Neural cell (in vitro differentiated cells): ENCODE results near the gene EMD. TPM values are rescaled to one million over a fixed set of nuclear protein-coding genes. Genes with fewer than 3 reads are reported as not detected.

Source experiments
- H2AFZ ChIP-seq: fragments of 200-600, 300-800 bp; sonication (generic), shearing (Covaris generic); 2 replicates; pipeline ENCODE4 v1.6.0; 2014; ENCODE audit warnings: low read depth, mild to moderate bottlenecking, antibody characterized with exemption, low read length, moderate library complexity
- H3F3A ChIP-seq: fragments of 200-600 bp; shearing (Covaris generic); 2 replicates; pipeline ENCODE4 v1.6.1; 2016; ENCODE audit warnings: mild to moderate bottlenecking, moderate library complexity, mixed read lengths, antibody characterized with exemption, low read length; ENCODE audit not compliant: insufficient read depth, poor library complexity, severe bottlenecking
- H3K27ac ChIP-seq: fragments of 200-600, 300-800 bp; sonication (generic), shearing (Covaris generic); 2 replicates; pipeline ENCODE4 v1.5.1; 2014; ENCODE audit warnings: mild to moderate bottlenecking, low read length, moderate library complexity
- H3K27me3 ChIP-seq: fragments of 300-800, 200-600 bp; sonication (generic), shearing (Covaris generic); 2 replicates; pipeline ENCODE4 v1.6.0; 2014; ENCODE audit warnings: mild to moderate bottlenecking, low read depth, low read length, moderate library complexity; ENCODE audit not compliant: insufficient read depth
- H3K36me3 ChIP-seq: fragments of 300-800, 200-600 bp; sonication (generic), shearing (Covaris generic); 2 replicates; pipeline ENCODE4 v1.5.1; 2014; ENCODE audit warnings: mild to moderate bottlenecking, antibody characterized with exemption, low read length, moderate library complexity; ENCODE audit not compliant: insufficient read depth
- H3K4me2 ChIP-seq: fragments of 300-800, 200-600 bp; sonication (generic), shearing (Covaris generic); 2 replicates; pipeline ENCODE4 v1.6.0; 2014; ENCODE audit warnings: mild to moderate bottlenecking, low read length
- H3K4me3 ChIP-seq: fragments of 300-800, 200-600 bp; sonication (generic), shearing (Covaris generic); 2 replicates; pipeline ENCODE4 v1.5.1; 2014; ENCODE audit warnings: mild to moderate bottlenecking, low read length, moderate library complexity
- H3K79me2 ChIP-seq: fragments of 200-600 bp; shearing (Covaris generic); replicated peaks from 2 replicates; pipeline ENCODE4 v1.6.0; 2014; ENCODE audit warnings: mild to moderate bottlenecking, low read length, moderate library complexity; ENCODE audit not compliant: insufficient read depth
- H3K9ac ChIP-seq: fragments of 300-800, 200-600 bp; sonication (generic), shearing (Covaris generic); 2 replicates; pipeline ENCODE4 v1.6.1; 2016; ENCODE audit warnings: mild to moderate bottlenecking, low read length, mixed read lengths
- H3K9me2 ChIP-seq: fragments of 200-600 bp; shearing (Covaris generic); 2 replicates; pipeline ENCODE4 v1.6.1; 2016; ENCODE audit warnings: mild to moderate bottlenecking, low read length, mixed read lengths; ENCODE audit not compliant: insufficient read depth
- H3K9me3 ChIP-seq: fragments of 200-600, 300-800 bp; sonication (generic), shearing (Covaris generic); 2 replicates; pipeline ENCODE4 v1.6.1; 2016; ENCODE audit warnings: mild to moderate bottlenecking, mixed run types, low read length, moderate library complexity, mixed read lengths
- H4K20me1 ChIP-seq: fragments of 200-600 bp; shearing (Covaris generic); 2 replicates; pipeline ENCODE4 v1.6.1; 2016; ENCODE audit warnings: mild to moderate bottlenecking, mixed run types; ENCODE audit not compliant: insufficient read depth
- EP300 ChIP-seq: fragments of 450-650 bp; conservative IDR thresholded peaks from 2 replicates; pipeline ENCODE4 v1.6.1; 2014; ENCODE audit warnings: antibody characterized with exemption, mild to moderate bottlenecking, moderate library complexity; ENCODE audit not compliant: poor library complexity, severe bottlenecking
- EZH2 ChIP-seq: fragments of 200-600, 300-800 bp; shearing (Covaris generic), sonication (generic); IDR thresholded peaks from 2 replicates; pipeline ENCODE4 v1.6.1; 2014; ENCODE audit warnings: antibody characterized with exemption, low read length, borderline replicate concordance, mild to moderate bottlenecking; ENCODE audit not compliant: insufficient read depth, poor library complexity, severe bottlenecking
- MXI1 ChIP-seq: fragments of 450-650 bp; conservative IDR thresholded peaks from 2 replicates; pipeline ENCODE4 v1.6.1; 2014; ENCODE audit warnings: antibody characterized with exemption, mild to moderate bottlenecking; ENCODE audit not compliant: poor library complexity, severe bottlenecking
- POLR2AphosphoS5 ChIP-seq: IDR thresholded peaks from 2 replicates; pipeline ENCODE4 v1.6.1; 2012
- RAD21 ChIP-seq: fragments of 450-650 bp; conservative IDR thresholded peaks from 2 replicates; pipeline ENCODE4 v1.6.1; 2014; ENCODE audit warnings: antibody characterized with exemption, mild to moderate bottlenecking, moderate library complexity
- SMC3 ChIP-seq: fragments of 450-650 bp; conservative IDR thresholded peaks from 2 replicates; pipeline ENCODE4 v1.6.1; 2014; ENCODE audit warnings: antibody characterized with exemption, mild to moderate bottlenecking, moderate library complexity; ENCODE audit not compliant: poor library complexity
- TAF1 ChIP-seq: IDR thresholded peaks from 2 replicates; pipeline ENCODE4 v1.6.1; 2012; ENCODE audit warnings: low read depth
- polyA plus RNA-seq: library from polyadenylated mRNA; depleted of rRNA; stranded (reverse); fragments of >200 nt; gene quantifications from 2 replicates; pipeline ENCODE4 v1.2.3, GENCODE V29; 2014
- TF ChIP-seq, protein P1 (sequence below): fragments of 450-650 bp; IDR thresholded peaks from 2 replicates; pipeline ENCODE4 v1.5.1; 2014; ENCODE audit warnings: antibody characterized with exemption, mild to moderate bottlenecking, moderate library complexity; ENCODE audit not compliant: poor library complexity, severe bottlenecking
- TF ChIP-seq, protein P2 (sequence below): IDR thresholded peaks from 2 replicates; pipeline ENCODE4 v1.6.1; 2012; ENCODE audit warnings: borderline replicate concordance

The EMD gene
- polyA plus RNA-seq, 1 donor from 2014 or later = 67.9 TPM

DNA sequence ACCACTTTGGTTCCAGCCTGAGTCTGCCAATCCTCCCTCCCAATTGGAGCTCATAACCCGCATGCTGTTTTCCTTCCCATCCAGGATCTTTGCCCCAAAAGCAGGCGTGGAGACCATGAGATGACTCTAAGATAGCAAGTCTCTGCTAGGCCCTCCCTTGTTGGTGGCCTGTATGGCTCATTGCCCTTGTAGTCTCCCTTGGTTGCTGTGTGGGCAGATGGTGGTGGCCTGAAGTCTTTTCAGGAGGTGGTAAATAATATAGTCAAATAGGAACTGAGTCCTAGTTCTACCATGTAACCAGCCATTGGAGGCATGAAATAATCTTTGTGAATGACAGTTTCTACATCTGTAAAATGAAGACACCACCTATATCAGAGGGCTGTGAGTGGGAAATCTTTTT is 50.6 kb downstream of the EMD start:
- H3K9ac ChIP-seq = no peak overlapping the region

DNA sequence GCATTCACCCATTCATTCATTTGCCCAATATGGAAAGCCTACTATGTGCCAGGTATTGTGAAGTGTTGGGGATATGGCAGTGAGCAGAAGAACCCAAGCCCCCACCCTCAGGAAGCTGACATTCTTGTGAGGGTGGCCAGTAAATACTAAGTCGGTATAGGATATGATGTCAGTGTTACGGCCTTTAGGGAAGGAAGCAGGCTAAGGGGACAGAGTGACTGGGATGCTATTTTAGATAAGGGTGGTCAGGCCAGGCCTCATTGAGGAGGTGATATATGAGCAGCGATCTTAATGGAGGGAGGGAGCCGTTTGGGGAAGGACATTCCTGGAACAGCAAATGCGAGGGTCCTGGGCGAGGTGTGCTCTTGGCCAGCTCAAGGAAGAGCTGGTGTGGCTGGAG is 51.4 kb downstream of the EMD start:
- Histone ChIP-seq H2AFZ (no peak overlapping the region), H3K27me3 (no peaks in the 10 kb centered on the region), H3K9me2 (no peaks in the 10 kb centered on the region), H3K4me2 (no peak overlapping the region), H3K79me2 (peaks cover 12% of the 10 kb centered on the region), H3K9ac (no peak overlapping the region), H4K20me1 (no peaks in the 10 kb centered on the region), H3F3A (no peaks in the 10 kb centered on the region), H3K4me3 (peak overlapping the region; percentile 30), H3K36me3 (no peaks in the 10 kb centered on the region), H3K9me3 (no peaks in the 10 kb centered on the region), H3K27ac (no peak overlapping the region)
- TF ChIP-seq TAF1 (no peak), SMC3 (no peak), POLR2AphosphoS5 (no peak), MXI1 (no peak), EP300 (no peak), EZH2 (no peak), RAD21 (no peak)
- TF ChIP-seq, protein P1, sequence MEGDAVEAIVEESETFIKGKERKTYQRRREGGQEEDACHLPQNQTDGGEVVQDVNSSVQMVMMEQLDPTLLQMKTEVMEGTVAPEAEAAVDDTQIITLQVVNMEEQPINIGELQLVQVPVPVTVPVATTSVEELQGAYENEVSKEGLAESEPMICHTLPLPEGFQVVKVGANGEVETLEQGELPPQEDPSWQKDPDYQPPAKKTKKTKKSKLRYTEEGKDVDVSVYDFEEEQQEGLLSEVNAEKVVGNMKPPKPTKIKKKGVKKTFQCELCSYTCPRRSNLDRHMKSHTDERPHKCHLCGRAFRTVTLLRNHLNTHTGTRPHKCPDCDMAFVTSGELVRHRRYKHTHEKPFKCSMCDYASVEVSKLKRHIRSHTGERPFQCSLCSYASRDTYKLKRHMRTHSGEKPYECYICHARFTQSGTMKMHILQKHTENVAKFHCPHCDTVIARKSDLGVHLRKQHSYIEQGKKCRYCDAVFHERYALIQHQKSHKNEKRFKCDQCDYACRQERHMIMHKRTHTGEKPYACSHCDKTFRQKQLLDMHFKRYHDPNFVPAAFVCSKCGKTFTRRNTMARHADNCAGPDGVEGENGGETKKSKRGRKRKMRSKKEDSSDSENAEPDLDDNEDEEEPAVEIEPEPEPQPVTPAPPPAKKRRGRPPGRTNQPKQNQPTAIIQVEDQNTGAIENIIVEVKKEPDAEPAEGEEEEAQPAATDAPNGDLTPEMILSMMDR = no peak
- TF ChIP-seq, protein P2, sequence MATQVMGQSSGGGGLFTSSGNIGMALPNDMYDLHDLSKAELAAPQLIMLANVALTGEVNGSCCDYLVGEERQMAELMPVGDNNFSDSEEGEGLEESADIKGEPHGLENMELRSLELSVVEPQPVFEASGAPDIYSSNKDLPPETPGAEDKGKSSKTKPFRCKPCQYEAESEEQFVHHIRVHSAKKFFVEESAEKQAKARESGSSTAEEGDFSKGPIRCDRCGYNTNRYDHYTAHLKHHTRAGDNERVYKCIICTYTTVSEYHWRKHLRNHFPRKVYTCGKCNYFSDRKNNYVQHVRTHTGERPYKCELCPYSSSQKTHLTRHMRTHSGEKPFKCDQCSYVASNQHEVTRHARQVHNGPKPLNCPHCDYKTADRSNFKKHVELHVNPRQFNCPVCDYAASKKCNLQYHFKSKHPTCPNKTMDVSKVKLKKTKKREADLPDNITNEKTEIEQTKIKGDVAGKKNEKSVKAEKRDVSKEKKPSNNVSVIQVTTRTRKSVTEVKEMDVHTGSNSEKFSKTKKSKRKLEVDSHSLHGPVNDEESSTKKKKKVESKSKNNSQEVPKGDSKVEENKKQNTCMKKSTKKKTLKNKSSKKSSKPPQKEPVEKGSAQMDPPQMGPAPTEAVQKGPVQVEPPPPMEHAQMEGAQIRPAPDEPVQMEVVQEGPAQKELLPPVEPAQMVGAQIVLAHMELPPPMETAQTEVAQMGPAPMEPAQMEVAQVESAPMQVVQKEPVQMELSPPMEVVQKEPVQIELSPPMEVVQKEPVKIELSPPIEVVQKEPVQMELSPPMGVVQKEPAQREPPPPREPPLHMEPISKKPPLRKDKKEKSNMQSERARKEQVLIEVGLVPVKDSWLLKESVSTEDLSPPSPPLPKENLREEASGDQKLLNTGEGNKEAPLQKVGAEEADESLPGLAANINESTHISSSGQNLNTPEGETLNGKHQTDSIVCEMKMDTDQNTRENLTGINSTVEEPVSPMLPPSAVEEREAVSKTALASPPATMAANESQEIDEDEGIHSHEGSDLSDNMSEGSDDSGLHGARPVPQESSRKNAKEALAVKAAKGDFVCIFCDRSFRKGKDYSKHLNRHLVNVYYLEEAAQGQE = no peak

More for the DNA sequence above, 50.6 kb downstream of the EMD start:
- H4K20me1 ChIP-seq = no peaks in the 10 kb centered on the region
- H3K27me3 ChIP-seq = no peaks in the 10 kb centered on the region
- H2AFZ ChIP-seq = no peak overlapping the region
- TF ChIP-seq MXI1 (no peak), RAD21 (no peak), POLR2AphosphoS5 (no peak), EZH2 (no peak), SMC3 (no peak), EP300 (no peak), TAF1 (no peak)
- TF ChIP-seq, protein P2 = no peak
- TF ChIP-seq, protein P1 = no peak
- no peaks in the 10 kb centered on the region for H3K9me3 ChIP-seq
- no peaks in the 10 kb centered on the region for H3K9me2 ChIP-seq
- no peaks in the 10 kb centered on the region for H3K36me3 ChIP-seq
- H3K79me2 ChIP-seq = peaks cover 12% of the 10 kb centered on the region
- peak overlapping the region; percentile 80 for H3K4me2 ChIP-seq
- H3K4me3 ChIP-seq = peak overlapping the region; percentile 77
- H3F3A ChIP-seq = no peaks in the 10 kb centered on the region
- no peak overlapping the region for H3K27ac ChIP-seq
